ENCODE data around the gene SEC24D.

- TF ChIP-seq ARNT (IDR thresholded peaks at IDR 0.05): no peak
- no peak for TF ChIP-seq TARDBP (IDR thresholded peaks at IDR 0.05)
- no peak for TF ChIP-seq SUZ12 (IDR thresholded peaks at IDR 0.05)
- TF ChIP-seq FOXA1 (IDR thresholded peaks at IDR 0.05): no peak
- TF ChIP-seq ELF4 (IDR thresholded peaks at IDR 0.05): no peak
- TF ChIP-seq SP1 (IDR thresholded peaks at IDR 0.05): no peak
- TF ChIP-seq HDGF (IDR thresholded peaks at IDR 0.05; ENCODE audit: borderline replicate concordance): no peak
- no peak for TF ChIP-seq FOXM1 (IDR thresholded peaks at IDR 0.05; ENCODE audit: borderline replicate concordance)
- TF ChIP-seq ZNF384 (IDR thresholded peaks at IDR 0.05): no peak
Measured at GRCh38 chr4:118753685-118754084, 82.2 kb downstream of the SEC24D start.
